GM18508 (cell line): ENCODE measurements around the gene SGIP1.

Source experiments
- ATAC-seq: cut with Tn5 transposase; IDR thresholded peaks from one replicate; pipeline ENCODE4 v1.9.1; 2021; ENCODE audit warnings: moderate number of reproducible peaks; ENCODE audit not compliant: insufficient read depth, unreplicated experiment

SGIP1 gene

DNA sequence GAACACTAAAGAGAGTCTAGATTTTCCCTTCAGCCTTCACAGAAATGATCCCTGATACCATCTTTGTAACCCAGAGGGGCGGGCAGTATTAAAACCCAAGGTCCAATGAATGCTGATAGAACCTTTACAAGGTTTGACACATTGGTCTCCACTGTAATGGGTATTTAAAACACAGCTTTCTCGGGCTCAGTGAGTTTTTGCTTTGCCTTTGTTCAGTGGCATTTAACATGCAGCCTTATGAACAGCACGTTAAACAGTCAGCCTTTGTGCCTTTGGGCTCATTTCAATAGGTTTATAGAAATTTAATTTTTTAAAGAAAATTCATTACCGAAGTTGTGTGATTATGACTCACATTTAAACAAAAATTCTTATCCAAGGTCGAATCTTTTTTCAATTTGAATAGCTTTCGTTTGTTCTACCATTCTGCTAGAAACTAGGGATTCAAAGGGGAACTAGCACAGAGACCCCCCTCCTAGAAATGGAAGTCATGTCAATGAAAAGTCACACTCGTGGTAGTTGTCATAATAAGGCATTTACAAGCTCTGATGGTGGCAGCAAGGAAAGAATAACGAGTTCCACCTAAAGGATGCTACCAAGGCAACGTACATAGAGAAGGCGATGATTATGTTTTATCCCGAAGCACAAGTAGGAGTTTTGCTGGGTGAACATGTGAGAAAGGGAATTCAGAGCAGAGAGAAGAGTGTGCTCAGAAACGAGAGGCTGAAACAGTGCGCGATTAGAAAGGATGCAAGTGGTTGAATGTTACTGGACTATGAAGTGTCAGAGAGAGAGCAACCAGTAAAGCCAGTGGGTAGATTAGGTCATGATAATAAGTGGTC is 66.2 kb downstream of the SGIP1 start:
- ATAC-seq, result no peak

DNA sequence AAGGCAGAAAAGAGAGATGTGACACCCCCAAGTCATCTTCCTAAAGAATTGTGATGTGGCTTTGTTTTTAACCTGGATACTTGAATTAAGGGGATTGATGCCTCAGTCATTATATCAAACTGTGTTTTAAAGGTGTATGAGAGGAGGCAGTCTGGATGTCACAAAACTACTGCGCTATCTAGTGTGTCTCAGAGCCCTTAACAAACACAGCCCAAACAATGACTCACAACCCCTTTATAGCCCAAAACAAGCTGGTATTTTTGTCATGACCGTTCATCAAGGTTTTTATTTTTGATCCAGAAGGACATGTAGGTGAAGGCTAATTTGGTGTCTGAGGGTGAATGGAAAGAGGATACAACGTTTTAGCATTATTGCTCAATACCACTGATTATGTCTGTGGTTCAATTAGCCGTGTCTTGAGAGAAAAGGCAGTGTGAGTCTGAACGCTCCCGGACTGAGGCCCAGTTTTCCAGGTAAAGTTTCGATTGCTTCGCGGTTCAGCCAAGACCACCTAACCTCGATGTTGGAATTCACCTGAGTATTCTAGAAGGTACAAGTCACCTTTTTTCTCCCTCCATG is 71.6 kb downstream of the SGIP1 start:
- ATAC-seq, result no peak

DNA sequence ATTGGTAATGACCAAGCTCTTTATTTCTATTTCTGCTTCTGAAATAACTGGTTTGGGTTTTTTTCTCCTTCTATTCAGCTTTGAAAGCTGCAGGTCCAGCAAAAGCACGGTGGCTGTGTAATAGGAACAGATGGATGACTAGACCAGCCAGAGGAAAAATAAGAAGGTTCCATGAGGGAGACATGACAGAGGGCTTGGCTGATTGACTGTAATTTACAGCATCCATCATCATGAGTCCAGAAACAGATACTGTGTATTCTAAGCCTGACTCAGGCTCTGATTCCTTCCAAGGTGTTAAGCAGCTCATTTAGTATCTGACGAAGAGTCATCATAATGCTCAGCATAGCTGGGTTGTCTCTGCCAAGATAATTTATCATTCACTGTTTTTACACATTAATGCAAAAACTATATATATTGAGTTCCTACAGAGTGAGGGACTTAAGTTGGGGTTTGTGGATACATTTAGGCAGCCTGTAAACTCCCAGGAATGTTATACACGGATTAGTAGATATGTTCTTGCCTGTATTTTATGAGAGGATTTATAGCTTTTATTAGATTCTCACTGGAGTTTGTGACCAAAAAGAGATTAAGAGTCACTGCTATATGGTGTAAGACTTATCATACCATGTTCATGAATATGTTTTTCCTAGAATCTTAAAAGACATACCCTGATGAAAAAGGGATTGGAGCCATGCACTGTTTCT is 72.6 kb downstream of the SGIP1 start:
- ATAC-seq, result no peak

DNA sequence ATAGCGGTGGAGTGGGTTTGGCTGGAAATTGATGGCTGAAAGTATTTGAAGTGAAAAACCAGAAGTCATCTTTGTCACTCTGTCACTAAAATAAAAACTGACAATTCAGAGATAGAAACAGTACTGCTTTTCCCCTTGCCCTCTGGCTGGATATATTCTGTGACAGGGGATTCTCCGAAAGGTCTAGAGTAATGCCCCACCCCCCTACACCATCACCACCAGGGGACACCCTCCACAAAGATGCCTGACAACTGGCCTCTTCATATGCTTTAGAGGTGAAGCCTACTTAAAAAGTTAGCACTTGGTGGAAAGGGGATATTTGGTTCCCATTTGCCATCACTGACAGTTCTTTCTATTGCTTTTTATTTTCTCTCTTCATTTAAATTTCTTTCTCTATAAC is 73.5 kb downstream of the SGIP1 start:
- no peak for ATAC-seq

GRCh38 chr1:66613187-66613586 is 79.2 kb downstream of the SGIP1 start:
- no peak for ATAC-seq

GRCh38 chr1:66617362-66618184 is 83.6 kb downstream of the SGIP1 start:
- no peak for ATAC-seq

GRCh38 chr1:66618390-66618789 is 84.4 kb downstream of the SGIP1 start:
- ATAC-seq, result no peak

GRCh38 chr1:66623812-66624211 is 89.9 kb downstream of the SGIP1 start:
- no peak for ATAC-seq

- ATAC-seq, result no peak
Measured at GRCh38 chr1:66624412-66625060, 90.6 kb downstream of the SGIP1 start.

GRCh38 chr1:66626261-66626660 is 92.3 kb downstream of the SGIP1 start:
- no peak for ATAC-seq

GRCh38 chr1:66628926-66629325 is 95.0 kb downstream of the SGIP1 start:
- no peak for ATAC-seq

DNA sequence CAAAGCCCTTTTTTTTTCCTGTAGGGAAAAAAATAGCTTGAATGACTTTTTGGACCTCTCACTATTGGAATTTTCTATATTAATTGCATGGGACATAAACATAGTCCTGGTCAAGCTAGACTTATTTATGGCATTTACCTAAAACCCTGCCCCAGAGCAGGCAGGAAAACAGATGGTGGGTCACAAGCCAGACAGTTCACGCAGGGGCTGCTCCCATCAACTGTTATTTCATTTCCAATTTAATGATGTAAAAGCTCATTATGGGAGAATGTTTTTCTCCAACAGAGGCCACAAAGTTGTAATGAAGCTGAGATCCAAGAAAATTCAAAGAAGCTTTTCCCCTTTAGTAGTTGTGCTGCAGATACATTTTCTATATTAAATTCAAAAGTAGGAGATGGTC is 99.2 kb downstream of the SGIP1 start:
- no peak for ATAC-seq

- ATAC-seq, result no peak
Measured at GRCh38 chr1:66637146-66637545, 103.2 kb downstream of the SGIP1 start.

DNA sequence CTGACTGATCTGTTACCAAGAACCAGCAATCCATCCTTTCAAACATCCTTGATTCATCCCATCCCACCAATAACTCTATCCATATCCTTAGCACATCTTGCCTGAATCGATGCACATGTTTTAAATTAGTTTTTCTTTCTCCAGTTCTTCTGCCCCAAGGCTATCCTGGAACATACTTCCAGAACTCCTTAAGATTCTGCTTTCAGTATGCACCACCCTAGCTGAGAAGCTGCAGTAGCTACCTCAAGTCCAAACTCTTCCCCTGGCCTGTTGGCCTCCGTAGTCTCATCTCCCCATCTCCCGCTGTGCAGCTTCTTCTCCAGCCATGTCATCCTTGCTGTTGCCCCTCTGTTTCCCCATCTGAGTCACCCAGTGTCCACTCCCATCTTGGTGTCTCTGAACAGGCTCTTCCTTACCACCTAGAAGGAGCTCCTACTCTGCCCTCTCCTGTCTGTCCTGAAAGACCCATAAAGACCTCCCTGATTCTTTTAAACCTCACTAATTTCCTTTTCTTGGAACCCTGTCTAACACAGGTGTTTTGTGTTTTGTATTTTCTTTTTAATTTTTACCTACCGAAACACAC is 108.0 kb downstream of the SGIP1 start:
- ATAC-seq, result no peak

DNA sequence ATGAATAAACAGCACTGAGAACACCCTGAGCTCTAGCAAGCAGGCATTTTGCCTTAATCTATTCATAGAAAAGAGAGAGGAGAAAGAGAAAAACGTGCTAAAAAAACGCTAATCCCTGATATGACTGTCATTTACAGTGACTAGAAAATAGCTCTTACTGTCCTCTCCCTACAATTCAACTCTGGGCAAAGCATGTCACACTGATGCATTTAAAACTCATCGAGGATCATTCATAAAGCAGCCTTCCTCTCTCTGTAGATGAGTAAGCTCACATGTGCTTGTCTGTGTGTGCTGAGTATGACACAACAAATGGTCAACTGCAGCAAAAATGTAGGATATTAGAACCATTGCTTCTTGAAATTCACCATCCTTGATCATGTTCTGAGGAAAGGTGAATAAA is 109.0 kb downstream of the SGIP1 start:
- no peak for ATAC-seq

GRCh38 chr1:66644331-66644730 is 110.4 kb downstream of the SGIP1 start:
- ATAC-seq, result no peak

- peak; percentile 86 for ATAC-seq
Measured at GRCh38 chr1:66648901-66649595, 115.1 kb downstream of the SGIP1 start.

DNA sequence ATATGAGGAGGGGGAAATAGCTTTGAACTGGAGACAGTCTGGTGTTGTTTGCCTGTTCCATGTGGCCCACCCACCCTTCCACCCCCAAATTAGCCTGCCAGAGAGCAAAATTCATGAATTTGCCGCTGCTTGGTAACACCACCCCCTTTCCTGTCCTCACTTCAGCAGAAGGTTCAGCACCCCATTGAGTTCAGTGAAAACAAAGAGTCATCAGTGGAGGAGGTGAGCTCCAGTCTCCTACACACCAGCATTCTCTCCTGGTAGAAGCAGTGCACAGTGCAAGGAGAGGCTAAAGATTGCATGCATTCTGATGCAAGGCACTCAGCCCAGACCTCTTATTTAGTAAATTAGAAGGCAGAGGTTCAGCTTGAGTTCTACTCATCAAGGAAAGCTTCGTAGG is 118.6 kb downstream of the SGIP1 start:
- ATAC-seq, result no peak

GRCh38 chr1:66654643-66655042 is 120.7 kb downstream of the SGIP1 start:
- ATAC-seq, result no peak
